Activated CD8-positive, alpha-beta T cell treated with anti-CD3 and anti-CD28 coated beads for 36 hours (primary cell): ENCODE results near the gene LDHB. TPM values are rescaled to one million over a fixed set of nuclear protein-coding genes. Genes with fewer than 3 reads are reported as not detected.
A peak's percentile ranks its signal among the peaks of the same experiment; 100 is the strongest.
"Not testable (repeated sequence)": the region's sequence is repeated elsewhere in the genome, so short reads cannot be mapped to it uniquely, and the experiment has no call there.

ENCODE experiments used
- ATAC-seq: fragments of 200-7000 bp; cut with Tn5 transposase; one replicate; pipeline ENCODE4 v1.10.0; 2021; ENCODE audit warnings: mild to moderate bottlenecking, moderate library complexity
- CTCF ChIA-PET: fragments of 350-600 bp; sonication (Branson Sonifier 250); formaldehyde crosslinking; loops from one replicate; lab custom pipeline; 2021; ENCODE audit warnings: antibody characterized with exemption; lab: Charles Lee
- POLR2A ChIA-PET: fragments of 350-600 bp; sonication (Branson Sonifier 250); formaldehyde crosslinking; loops from one replicate; lab custom pipeline; 2021; ENCODE audit warnings: antibody characterized with exemption; lab: Charles Lee
- DNase-seq: peaks from one replicate; pipeline ENCODE4 v3.0.0-alpha.2; 2020
- H3K27ac Mint-ChIP-seq: one replicate; pipeline ENCODE4 v1.8.0; 2021; ENCODE audit warnings: mild to moderate bottlenecking, mixed read lengths
- H3K27me3 Mint-ChIP-seq: one replicate; pipeline ENCODE4 v1.8.0; 2021; ENCODE audit warnings: mixed read lengths
- H3K36me3 Mint-ChIP-seq: one replicate; pipeline ENCODE4 v1.8.0; 2021; ENCODE audit warnings: low read depth, mixed read lengths
- H3K4me1 Mint-ChIP-seq: one replicate; pipeline ENCODE4 v1.8.0; 2021; ENCODE audit warnings: low read depth, mixed read lengths
- H3K4me3 Mint-ChIP-seq: one replicate; pipeline ENCODE4 v1.8.0; 2021; ENCODE audit warnings: mild to moderate bottlenecking, moderate library complexity, mixed read lengths
- H3K9me3 Mint-ChIP-seq: one replicate; pipeline ENCODE4 v1.8.0; 2021; ENCODE audit warnings: mixed read lengths
- CTCF ChIP-seq: fragments of 200-600 bp; IDR thresholded peaks from one replicate; pipeline ENCODE4 v1.8.0; 2022; ENCODE audit warnings: antibody characterized with exemption, mild to moderate bottlenecking
- intact Hi-C: fragments of 100-400 bp; cut with micrococcal nuclease; formaldehyde crosslinking; loops from one replicate; pipeline ENCODE4 v1.10.0; 2022
- total RNA-seq, 2 experiments: library from RNA; stranded (reverse); gene quantifications; one replicate each; pipeline ENCODE4 v1.2.3, GENCODE V29; 2021

Gene LDHB
- total RNA-seq, 2 experiments from 2014 or later, result 2,161 to 2,384 TPM

- ChIA-PET POLR2A (interaction anchor here (3.3 kb wide), 1 partner anchor 20 kb away, joined by 31 read pairs; the partner anchor contains the start of gene LDHB), CTCF (interaction anchor here (1.7 kb wide), 1 partner anchor 16 kb away, joined by 10 read pairs; no protein-coding TSS in a partner anchor)
- H3K36me3 Mint-ChIP-seq, result no peaks in the 10 kb centered on the region
- peaks cover 44% of the 10 kb centered on the region for H3K4me1 Mint-ChIP-seq
- no peak for TF ChIP-seq CTCF
- no peaks in the 10 kb centered on the region for H3K9me3 Mint-ChIP-seq
- H3K4me3 Mint-ChIP-seq, result peak overlapping the region; percentile 3
- peak overlapping the region; percentile 84 for H3K27ac Mint-ChIP-seq
- intact Hi-C loops, result loop anchor here (5.0 to 10.0 kb wide), 2 partner anchors 382 to 429 kb away; no protein-coding TSS in a partner anchor
- DNase-seq (no peak), ATAC-seq (peak; percentile 51)
- no peaks in the 10 kb centered on the region for H3K27me3 Mint-ChIP-seq
Measured at GRCh38 chr12:21676776-21677175, 19.1 kb upstream of the LDHB start.

- POLR2A ChIA-PET, result no interaction called here
- intact Hi-C loops, result loop anchor here (5.0 to 10.0 kb wide), 2 partner anchors 381 to 428 kb away; no protein-coding TSS in a partner anchor
- H3K4me3 Mint-ChIP-seq, result no peak overlapping the region
- CTCF ChIA-PET, result interaction anchor here (0.7 to 1.7 kb wide), 2 partner anchors 15 to 22 kb away, joined by 4 to 10 read pairs; no protein-coding TSS in a partner anchor
- no peak overlapping the region for H3K27ac Mint-ChIP-seq
- H3K36me3 Mint-ChIP-seq, result no peaks in the 10 kb centered on the region
- H3K4me1 Mint-ChIP-seq, result peaks cover 44% of the 10 kb centered on the region
- DNase-seq (no peak), ATAC-seq (no peak)
- TF ChIP-seq CTCF, result no peak
- no peaks in the 10 kb centered on the region for H3K27me3 Mint-ChIP-seq
- no peaks in the 10 kb centered on the region for H3K9me3 Mint-ChIP-seq
Measured at GRCh38 chr12:21675641-21676040, 18.0 kb upstream of the LDHB start.

GRCh38 chr12:21675096-21675495 is 17.5 kb upstream of the LDHB start:
- POLR2A ChIA-PET, result no interaction called here
- CTCF ChIA-PET, result no interaction called here
- ATAC-seq (no peak), DNase-seq (no peak)
- no peaks in the 10 kb centered on the region for H3K36me3 Mint-ChIP-seq
- no peaks in the 10 kb centered on the region for H3K9me3 Mint-ChIP-seq
- peaks cover 42% of the 10 kb centered on the region for H3K4me1 Mint-ChIP-seq
- no peak for TF ChIP-seq CTCF
- no peak overlapping the region for H3K4me3 Mint-ChIP-seq
- H3K27me3 Mint-ChIP-seq, result no peaks in the 10 kb centered on the region
- intact Hi-C loops, result loop anchor here (5.0 to 10.0 kb wide), 2 partner anchors 380 to 428 kb away; no protein-coding TSS in a partner anchor
- H3K27ac Mint-ChIP-seq, result no peak overlapping the region

GRCh38 chr12:21673830-21674552 is 16.3 kb upstream of the LDHB start:
- H3K4me1 Mint-ChIP-seq, result peaks cover 34% of the 10 kb centered on the region
- CTCF ChIA-PET, DNase-seq, H3K9me3 Mint-ChIP-seq, H3K4me3 Mint-ChIP-seq, H3K36me3 Mint-ChIP-seq, ATAC-seq, H3K27ac Mint-ChIP-seq, H3K27me3 Mint-ChIP-seq: not testable (repeated sequence)
- POLR2A ChIA-PET, result interaction anchor here (0.9 kb wide), 1 partner anchor 17 kb away, joined by 3 read pairs; the partner anchor contains the start of gene LDHB
- intact Hi-C loops, result loop anchor here (10.0 kb wide), 1 partner anchor 379 kb away; no protein-coding TSS in a partner anchor

GRCh38 chr12:21672146-21672545 is 14.5 kb upstream of the LDHB start:
- Mint-ChIP-seq H3K36me3 (no peaks in the 10 kb centered on the region), H3K4me3 (no peak overlapping the region), H3K9me3 (no peaks in the 10 kb centered on the region), H3K27me3 (no peaks in the 10 kb centered on the region), H3K4me1 (peaks cover 16% of the 10 kb centered on the region), H3K27ac (no peak overlapping the region)
- ATAC-seq (no peak), DNase-seq (no peak)
- intact Hi-C loops, result loop anchor here (10.0 kb wide), 1 partner anchor 377 kb away; no protein-coding TSS in a partner anchor
- CTCF ChIA-PET, result interaction anchor here (1.1 kb wide), 1 partner anchor 11 kb away, joined by 3 read pairs; no protein-coding TSS in a partner anchor
- TF ChIP-seq CTCF, result no peak
- POLR2A ChIA-PET, result no interaction called here
